Esophagus squamous epithelium (tissue), 4 donors: ENCODE measurements around the gene CPA2.

ENCODE experiments used
- CTCF ChIP-seq, 6 experiments: fragments of 450-650 bp in 4 of 6; fragments of 200-600 bp in 2 of 6; sonication (generic) in 2 of 6; IDR thresholded peaks; one replicate each; pipeline ENCODE4 v1.5.1; 2016 to 2019; ENCODE audit warnings: antibody characterized with exemption in 6 of 6, mild to moderate bottlenecking in 4 of 6, moderate library complexity in 4 of 6
- POLR2A ChIP-seq, 4 donors: fragments of 450-650 bp; IDR thresholded peaks; one replicate each; pipeline ENCODE4 v1.6.1; 2017; ENCODE audit warnings: antibody characterized with exemption in 4 of 4, mild to moderate bottlenecking in 4 of 4, moderate library complexity in 3 of 4

- TF ChIP-seq CTCF (IDR thresholded peaks at IDR 0.05): no peak
- no peak for TF ChIP-seq POLR2A (IDR thresholded peaks at IDR 0.05)
Observed at GRCh38 chr7:130262448-130262847, 4.2 kb upstream of the CPA2 start.
